HG02938 (cell line): Measurements from ENCODE around the gene RRAD.

Source experiments
- ATAC-seq: cut with Tn5 transposase; IDR thresholded peaks from one replicate; pipeline ENCODE4 v1.9.1; 2021; ENCODE audit warnings: mild to moderate bottlenecking, moderate library complexity; ENCODE audit not compliant: unreplicated experiment

The RRAD gene

DNA sequence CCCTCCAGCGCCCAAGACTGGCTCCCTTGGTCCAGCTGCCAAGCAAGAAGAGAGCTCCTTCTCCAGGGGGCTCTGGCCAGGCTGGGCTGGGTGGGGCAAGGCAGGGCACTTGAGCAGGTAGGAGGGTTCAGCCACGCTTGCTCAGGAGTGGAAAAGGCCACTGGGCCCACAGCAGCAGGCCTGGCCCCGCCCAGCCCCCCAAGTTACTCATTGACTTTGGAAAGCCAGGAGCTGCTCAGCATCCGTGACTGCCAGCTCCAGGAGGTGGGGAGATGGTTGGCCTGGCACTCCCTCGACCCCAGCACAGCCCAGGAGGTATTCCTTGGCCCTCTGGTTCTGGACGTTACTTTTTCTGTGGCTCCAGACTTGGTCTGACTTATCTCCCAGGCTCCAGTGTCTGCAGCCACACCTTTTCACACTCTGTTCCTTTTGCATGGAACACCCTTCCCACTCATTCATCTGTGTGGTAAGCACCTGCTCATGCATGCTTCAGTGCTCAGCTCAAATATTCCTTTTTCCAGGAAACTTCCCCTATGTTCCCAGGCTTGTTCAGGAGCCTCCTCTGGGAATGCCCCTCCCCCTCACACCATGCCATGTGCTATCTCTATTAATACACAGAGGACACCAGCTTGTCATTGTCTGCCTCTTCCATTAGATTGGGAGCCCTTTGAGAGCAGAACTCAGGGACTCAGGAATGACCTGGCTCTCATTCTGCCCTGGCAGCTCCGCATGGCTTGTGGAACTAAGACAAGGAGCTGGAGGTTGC, 6.3 kb downstream of the RRAD start, which contains the start of gene CDH16:
TSS of gene CDH16 (minus strand) at position 83 of the 766 bp plus-strand sequence. CDS start 820 bp downstream, outside the sequence.
- ATAC-seq = no peak

DNA sequence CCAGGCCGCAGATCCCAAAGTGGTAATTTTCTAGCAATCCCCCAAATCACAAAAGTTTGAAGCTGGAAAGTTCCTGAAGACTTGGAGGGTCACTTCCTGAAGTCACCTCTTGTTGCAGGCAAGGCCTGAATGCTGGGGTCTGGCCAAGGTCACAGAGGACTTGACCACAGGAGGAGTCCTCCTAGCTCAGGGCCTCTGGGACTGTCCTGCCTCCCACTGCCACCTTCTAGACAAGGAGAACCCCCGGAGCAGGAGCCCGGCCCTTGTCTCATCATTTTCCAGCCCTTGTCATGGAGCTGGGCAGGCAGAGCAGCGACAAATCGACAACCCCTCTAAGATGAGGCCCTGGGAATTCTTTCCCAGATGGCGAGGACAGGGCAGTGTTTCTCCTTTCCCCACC, 7.0 kb downstream of the RRAD start:
- no peak for ATAC-seq

- no peak for ATAC-seq
Observed at GRCh38 chr16:66917741-66918140, 7.6 kb downstream of the RRAD start.

GRCh38 chr16:66916518-66916917, 8.8 kb downstream of the RRAD start:
- ATAC-seq = no peak

DNA sequence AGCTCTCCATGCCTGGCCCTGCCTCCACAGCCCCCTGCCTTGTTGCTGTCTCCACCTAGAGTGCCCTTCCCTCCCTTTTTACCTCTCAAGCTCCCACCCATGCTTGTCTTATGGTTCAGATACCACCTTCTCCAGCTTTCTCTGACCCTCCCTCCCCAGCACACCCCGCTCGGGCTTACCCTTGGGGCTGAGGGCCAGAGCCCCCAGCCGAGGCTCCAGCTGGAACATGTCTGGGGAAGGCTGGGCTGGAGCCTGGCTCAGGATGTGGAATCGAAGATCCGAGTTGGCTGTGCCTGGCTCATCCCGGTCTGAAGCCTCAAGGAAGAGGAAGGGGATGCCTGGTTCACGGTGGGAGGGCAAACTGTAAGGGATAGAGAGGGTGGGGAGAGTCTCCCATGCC, 10.3 kb downstream of the RRAD start:
- ATAC-seq = no peak

DNA sequence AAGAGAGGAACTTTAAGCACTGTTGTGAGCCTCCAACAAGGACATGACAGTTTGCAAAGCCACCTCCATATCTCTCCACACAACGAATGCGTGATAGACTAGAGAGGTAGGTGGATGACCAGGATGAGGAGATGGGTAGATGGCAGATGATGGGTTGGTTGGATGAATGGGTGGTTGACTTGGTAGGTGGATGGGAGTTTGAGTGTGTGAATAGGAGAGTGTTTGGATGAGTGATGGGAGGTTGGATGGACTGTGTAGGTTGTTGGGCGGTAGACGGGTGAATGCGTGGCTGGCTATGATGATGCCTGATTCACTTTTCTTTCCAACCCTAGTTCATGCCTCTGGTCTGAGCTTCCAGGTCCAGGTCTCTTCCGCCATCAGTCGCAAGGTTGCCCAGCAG, 10.8 kb downstream of the RRAD start:
- ATAC-seq = no peak

DNA sequence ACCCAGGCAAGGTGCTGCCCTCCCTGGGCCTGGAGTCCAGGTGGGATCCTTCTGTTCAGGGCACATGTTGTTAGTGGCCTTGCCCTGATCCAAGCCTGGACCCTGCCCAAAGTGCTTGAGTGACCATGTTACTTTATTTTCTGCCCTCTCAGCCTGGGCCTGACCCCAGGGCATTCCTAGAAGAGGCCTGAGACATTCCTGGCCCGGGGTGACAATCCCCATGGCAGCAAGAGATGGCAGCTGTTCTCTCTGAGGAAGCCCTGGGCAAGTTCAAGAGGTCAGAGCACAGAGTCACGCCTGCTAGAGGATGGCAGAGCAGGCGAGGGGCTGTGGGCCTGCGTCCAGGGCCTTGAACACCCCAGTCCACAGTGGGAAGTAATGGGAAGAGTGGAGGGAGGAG, 11.6 kb downstream of the RRAD start:
- no peak for ATAC-seq

DNA sequence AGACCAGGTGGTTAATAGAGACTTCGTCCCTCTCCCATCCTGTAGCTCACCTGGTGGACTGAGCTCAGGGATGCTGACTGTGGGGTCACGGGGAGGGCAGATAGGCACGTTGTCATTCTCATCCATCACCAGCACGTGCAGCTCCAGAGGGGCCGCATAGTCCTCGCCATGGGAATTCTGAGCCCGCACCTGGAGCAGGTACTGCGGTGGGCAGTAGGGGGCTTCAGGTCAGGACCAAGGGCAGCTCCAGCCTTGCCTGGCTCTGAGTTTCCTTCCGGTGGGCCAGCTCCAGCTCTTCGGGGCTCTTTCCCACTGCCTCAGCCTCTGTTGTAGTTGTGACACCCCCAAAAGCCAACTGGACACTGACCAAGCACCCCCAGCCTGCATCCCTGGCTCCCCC, 12.3 kb downstream of the RRAD start:
- ATAC-seq = no peak

DNA sequence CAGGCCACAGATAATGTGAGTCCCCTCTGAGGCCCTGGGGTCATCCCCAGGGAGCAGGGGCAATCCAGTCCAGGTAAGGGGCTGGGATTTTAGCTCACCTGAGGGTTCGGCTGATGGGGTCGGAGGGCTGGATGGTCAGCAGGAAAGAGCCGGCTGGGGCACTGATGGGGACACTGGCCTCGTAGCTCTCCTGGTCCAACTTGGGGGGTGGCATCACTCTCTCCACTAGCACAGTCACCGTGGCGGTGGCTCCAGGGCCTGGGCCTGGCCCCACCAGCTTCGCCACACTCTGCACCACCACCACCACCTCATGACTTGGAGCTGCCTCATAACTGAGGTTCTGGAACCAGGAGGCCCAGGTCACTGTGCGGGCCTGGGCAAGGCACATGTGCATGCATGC, 13.5 kb downstream of the RRAD start:
- no peak for ATAC-seq

- ATAC-seq = no peak
Observed at GRCh38 chr16:66911112-66911511, 14.2 kb downstream of the RRAD start.

- ATAC-seq = no peak
Observed at GRCh38 chr16:66910175-66910940, 15.0 kb downstream of the RRAD start.

- ATAC-seq = no peak
Observed at GRCh38 chr16:66908762-66909559, 16.4 kb downstream of the RRAD start.

DNA sequence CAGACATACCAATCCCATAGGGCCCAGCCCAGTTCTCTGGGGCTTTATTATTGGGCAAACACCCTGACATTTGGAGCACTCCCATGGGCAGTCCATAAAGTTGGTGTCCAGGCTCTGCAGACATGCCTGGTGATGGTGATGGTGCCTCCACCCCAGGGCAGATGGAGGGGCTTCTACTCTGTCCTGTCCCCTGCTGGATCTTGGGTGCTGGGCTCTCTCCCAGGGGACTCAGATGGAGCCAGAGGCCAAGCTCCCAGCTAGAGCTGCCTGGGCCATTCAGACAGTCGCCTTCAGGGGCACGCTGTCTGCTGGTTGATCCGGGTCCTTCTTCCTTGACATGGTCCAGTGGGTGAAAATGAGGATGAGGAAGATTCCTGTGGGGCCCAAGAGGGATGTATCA, 17.2 kb downstream of the RRAD start:
- no peak for ATAC-seq

DNA sequence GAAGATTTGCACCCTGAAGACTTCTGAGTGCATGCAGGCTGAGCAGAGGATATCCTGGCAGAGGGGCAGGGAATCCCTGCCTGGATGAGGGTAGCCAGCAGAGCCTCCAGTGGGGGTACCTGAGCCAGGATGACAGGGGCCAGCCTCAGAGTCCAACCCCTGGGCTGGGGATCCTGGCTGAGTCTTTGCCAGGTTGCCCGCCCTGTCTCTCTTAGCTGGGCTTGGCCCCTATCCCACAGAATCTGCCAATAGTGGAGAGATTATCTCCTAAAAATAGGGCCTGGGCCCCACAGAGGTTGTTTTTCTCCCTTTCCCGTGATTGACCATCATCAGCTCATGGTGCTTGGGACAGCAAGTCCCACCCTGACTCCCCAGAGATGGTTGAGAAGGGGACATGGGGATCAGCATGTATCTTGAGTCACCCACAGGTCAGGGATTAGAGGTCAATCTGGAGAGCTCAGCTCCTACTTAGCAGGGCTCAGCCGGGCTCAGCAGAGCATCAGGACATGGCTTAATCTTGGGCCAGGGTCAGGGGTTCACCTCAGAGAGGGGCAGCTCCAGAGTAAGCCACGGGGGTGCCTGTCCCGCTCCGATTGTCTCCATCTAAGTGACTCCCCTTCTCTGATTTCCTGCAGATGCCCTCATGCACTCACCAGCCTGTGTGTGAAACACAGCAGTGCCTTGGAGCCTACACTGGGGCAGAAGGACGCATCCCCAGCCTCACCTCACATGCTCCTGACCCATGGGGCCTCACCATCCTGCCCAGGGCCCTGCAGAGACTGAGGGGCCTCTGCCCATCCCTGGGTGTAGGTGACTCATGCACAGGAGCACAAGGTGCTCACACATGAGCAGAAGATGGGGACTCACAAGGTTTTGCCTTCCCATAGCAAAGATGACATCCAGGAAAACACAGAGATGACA, 18.2 kb downstream of the RRAD start:
- no peak for ATAC-seq

DNA sequence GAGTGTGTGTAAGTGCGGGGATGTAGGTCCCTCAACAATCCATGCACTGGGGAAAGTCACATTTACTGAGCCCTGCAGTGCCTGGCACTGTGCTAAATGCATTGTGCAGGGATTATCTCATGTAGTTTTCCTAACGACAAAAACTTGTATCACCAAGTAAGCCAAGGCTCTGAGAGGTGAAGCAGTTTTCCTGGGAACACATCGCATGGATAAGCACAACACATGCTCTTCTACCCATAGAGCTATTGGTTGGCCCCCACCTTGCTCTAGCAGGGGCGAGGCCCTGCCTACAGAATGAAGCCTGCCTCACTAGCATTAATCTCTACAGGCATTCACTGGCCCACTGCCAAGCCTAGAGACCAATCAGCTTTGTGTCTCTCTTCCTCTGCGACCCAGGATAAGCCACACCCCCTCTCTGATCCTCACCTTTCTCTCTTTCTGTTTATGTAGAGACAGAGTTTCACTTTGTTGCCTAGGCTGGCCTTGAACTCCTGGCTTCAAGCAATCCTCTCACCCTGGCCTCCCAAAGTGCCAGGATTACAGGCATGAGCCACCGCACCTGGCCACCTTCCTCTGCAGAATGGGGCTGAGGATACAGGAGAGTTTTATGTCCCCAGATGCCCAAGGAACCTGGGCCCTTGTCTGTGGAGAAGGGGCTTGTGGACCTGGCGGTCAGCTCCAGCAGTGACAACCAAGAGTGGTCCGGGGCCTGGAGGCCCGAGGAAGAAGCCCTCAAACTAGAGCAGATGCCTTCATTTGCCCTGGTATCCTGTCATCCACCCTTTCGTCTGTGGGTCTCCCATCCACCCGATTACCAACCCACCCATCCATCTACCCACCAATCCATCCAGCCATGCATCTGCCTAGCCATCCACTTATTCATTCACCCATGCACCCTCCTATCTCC, 19.4 kb downstream of the RRAD start:
- no peak for ATAC-seq

GRCh38 chr16:66904846-66905632, 20.3 kb downstream of the RRAD start:
- no peak for ATAC-seq

GRCh38 chr16:66904428-66904845, 20.9 kb downstream of the RRAD start:
- no peak for ATAC-seq

DNA sequence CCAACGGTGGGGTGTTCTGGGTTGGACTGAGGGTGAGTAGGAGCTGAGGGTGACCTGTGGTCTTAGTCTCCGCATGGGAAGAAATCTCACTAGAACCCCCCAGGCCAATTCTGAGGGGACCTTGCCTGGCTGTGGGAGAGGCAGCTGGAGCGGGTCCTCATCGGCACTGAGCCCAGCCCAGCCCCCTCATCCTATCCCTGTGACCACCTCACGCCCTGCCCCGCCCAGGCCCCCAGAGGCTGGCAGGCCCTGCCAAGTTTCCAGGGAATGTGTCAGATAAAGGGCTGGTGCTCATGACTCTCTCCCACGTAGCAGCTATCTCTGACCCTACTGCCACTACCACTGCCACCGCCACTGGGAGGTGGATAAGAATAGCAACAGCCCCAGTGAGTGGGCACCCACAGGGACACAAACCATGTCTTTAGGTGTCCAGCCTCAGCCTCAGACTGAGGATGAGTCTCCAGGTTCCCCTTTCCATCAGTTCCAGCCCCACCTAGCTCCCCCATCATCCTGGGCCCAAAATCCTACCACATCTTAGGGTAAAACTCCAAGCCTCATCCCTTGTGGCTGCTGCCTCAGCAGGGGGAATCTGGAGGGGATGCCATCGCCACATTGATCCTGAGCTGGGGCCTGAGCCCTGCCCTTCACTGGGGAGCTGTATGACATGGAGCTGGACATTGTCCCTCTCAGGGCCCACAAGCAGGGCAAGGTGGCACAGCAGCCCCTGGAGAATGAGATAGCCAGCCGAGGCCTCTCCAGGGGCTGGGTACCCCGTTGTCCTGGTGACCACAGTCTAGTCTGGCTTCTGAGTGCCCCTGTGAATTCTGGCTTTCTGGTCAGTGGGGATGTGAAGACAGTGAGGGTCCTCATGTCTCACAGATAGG, 21.5 kb downstream of the RRAD start:
- ATAC-seq = no peak
